ENCODE data around the gene PHLDA3.

- TF ChIP-seq CTCF (IDR thresholded peaks at IDR 0.05; ENCODE audit: insufficient read depth, low read depth, low read length): no peak
- no peak for TF ChIP-seq EZH2 (IDR thresholded peaks at IDR 0.05; ENCODE audit: insufficient read depth, low read length)
These were observed 9.9 kb downstream of the PHLDA3 start for GRCh38 chr1:201459052-201459451.

All from astrocyte (in vitro differentiated cells and primary cell).